B cell (primary cell): ENCODE measurements around the gene ATP9B.

Experiments
- EZH2 ChIP-seq: IDR thresholded peaks from 2 replicates; pipeline ENCODE4 v1.6.1; 2012; ENCODE audit warnings: borderline replicate concordance, low read depth, mild to moderate bottlenecking, moderate library complexity, low read length; ENCODE audit not compliant: insufficient read depth, poor library complexity, severe bottlenecking
- TF ChIP-seq, protein P1 (sequence below): fragments of 200-600 bp; IDR thresholded peaks from one replicate; pipeline ENCODE4 v1.8.0; 2022; ENCODE audit warnings: antibody characterized with exemption, mild to moderate bottlenecking

- TF ChIP-seq, protein P1, sequence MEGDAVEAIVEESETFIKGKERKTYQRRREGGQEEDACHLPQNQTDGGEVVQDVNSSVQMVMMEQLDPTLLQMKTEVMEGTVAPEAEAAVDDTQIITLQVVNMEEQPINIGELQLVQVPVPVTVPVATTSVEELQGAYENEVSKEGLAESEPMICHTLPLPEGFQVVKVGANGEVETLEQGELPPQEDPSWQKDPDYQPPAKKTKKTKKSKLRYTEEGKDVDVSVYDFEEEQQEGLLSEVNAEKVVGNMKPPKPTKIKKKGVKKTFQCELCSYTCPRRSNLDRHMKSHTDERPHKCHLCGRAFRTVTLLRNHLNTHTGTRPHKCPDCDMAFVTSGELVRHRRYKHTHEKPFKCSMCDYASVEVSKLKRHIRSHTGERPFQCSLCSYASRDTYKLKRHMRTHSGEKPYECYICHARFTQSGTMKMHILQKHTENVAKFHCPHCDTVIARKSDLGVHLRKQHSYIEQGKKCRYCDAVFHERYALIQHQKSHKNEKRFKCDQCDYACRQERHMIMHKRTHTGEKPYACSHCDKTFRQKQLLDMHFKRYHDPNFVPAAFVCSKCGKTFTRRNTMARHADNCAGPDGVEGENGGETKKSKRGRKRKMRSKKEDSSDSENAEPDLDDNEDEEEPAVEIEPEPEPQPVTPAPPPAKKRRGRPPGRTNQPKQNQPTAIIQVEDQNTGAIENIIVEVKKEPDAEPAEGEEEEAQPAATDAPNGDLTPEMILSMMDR, result no peak
- no peak for TF ChIP-seq EZH2
These were observed 122.8 kb downstream of the ATP9B start for GRCh38 chr18:79191956-79192355.
